K562 (cell line): ENCODE data around the gene B3GALT4. TPM values are rescaled to one million over a fixed set of nuclear protein-coding genes. Genes with fewer than 3 reads are reported as not detected.

Experiments used
- ARHGAP35 ChIP-seq: fragments of 450-650 bp; IDR thresholded peaks from 2 replicates; pipeline ENCODE4 v1.6.1; 2018; ENCODE audit not compliant: partially characterized antibody
- CEBPB ChIP-seq: fragments of 450-650 bp; IDR thresholded peaks from 2 replicates; pipeline ENCODE4 v1.6.1; 2016; ENCODE audit warnings: missing genetic modification characterization, missing compliant biosample characterization
- CHCHD3 ChIP-seq: fragments of 250-450 bp; sonication (Bioruptor Pico); IDR thresholded peaks from 2 replicates; pipeline ENCODE4 v2.1.2; 2022; ENCODE audit warnings: mild to moderate bottlenecking
- DDX20 ChIP-seq: fragments of 450-650 bp; IDR thresholded peaks from 2 replicates; pipeline ENCODE4 v1.6.1; 2016; ENCODE audit warnings: missing genetic modification characterization, low read depth, mild to moderate bottlenecking, missing compliant biosample characterization, moderate library complexity
- DPF2 ChIP-seq: fragments of 450-650 bp; IDR thresholded peaks from 2 replicates; pipeline ENCODE4 v1.6.1; 2016
- ESRRA ChIP-seq: fragments of 450-650 bp; IDR thresholded peaks from 2 replicates; pipeline ENCODE4 v1.6.1; 2014; ENCODE audit warnings: low read depth, mild to moderate bottlenecking, moderate library complexity, borderline replicate concordance
- FOXJ3 ChIP-seq: sonication (generic); formaldehyde crosslinking; IDR thresholded peaks from 2 replicates; pipeline ENCODE4 v1.4.0; 2020; ENCODE audit warnings: mild to moderate bottlenecking, missing genetic modification reagents
- HDAC1 ChIP-seq, 2 experiments: fragments of 450-650 bp; IDR thresholded peaks; 2 replicates each; pipeline ENCODE4 v1.6.1; 2016 to 2017; ENCODE audit warnings: inconsistent platforms in 1 of 2, mild to moderate bottlenecking in 1 of 2, moderate library complexity in 1 of 2
- HMG20A ChIP-seq: fragments of 450-650 bp; formaldehyde crosslinking; conservative IDR thresholded peaks from 2 replicates; pipeline ENCODE4 v1.4.0; 2020; ENCODE audit warnings: mild to moderate bottlenecking, mixed read lengths
- IFI16 ChIP-seq: fragments of 250-450 bp; sonication (Bioruptor Pico); IDR thresholded peaks from 2 replicates; pipeline ENCODE4 v2.1.2; 2022; ENCODE audit warnings: mild to moderate bottlenecking, inconsistent platforms
- KAT2B ChIP-seq: IDR thresholded peaks from one replicate; pipeline ENCODE4 v1.6.1; 2012; ENCODE audit warnings: low read depth, mild to moderate bottlenecking, control low read depth, inconsistent platforms, low read length, moderate library complexity
- LARP7 ChIP-seq: fragments of 450-650 bp; IDR thresholded peaks from 2 replicates; pipeline ENCODE4 v1.6.1; 2016
- MAFG ChIP-seq: fragments of 450-650 bp; conservative IDR thresholded peaks from 2 replicates; pipeline ENCODE4 v1.6.1; 2016; ENCODE audit warnings: missing genetic modification characterization, missing compliant biosample characterization
- MTF1 ChIP-seq: fragments of 250-450 bp; sonication (Bioruptor Pico); IDR thresholded peaks from 2 replicates; pipeline ENCODE4 v1.9.0; 2021; ENCODE audit warnings: moderate library complexity, mild to moderate bottlenecking, inconsistent platforms, borderline replicate concordance
- MYC ChIP-seq, 2 experiments: fragments of 250-450 bp in 1 of 2; sonication (Bioruptor Pico) in 1 of 2; IDR thresholded peaks; 2 replicates each; pipeline versions ENCODE4 v1.5.1 to v1.6.1; 2012 to 2021; ENCODE audit warnings: low read depth in 2 of 2, borderline replicate concordance in 1 of 2, improper control_type of control experiment in 1 of 2, low read length in 1 of 2, mild to moderate bottlenecking in 1 of 2, moderate library complexity in 1 of 2
- MYNN ChIP-seq, 2 experiments: sonication (generic); formaldehyde crosslinking in 1 of 2; IDR thresholded peaks; 2 replicates each; pipeline versions ENCODE4 v1.5.0 to v1.6.1; 2016 to 2020; ENCODE audit warnings: antibody characterized with exemption in 1 of 2, missing genetic modification reagents in 1 of 2
- NCOR1 ChIP-seq: fragments of 450-650 bp; IDR thresholded peaks from 2 replicates; pipeline ENCODE4 v1.6.1; 2016; ENCODE audit warnings: mild to moderate bottlenecking, moderate library complexity
- SMAD1 ChIP-seq: fragments of 150-350 bp; IDR thresholded peaks from 2 replicates; pipeline ENCODE4 v1.6.1; 2014; ENCODE audit warnings: low read length, low read depth; ENCODE audit not compliant: partially characterized antibody
- ZNF561 ChIP-seq: fragments of 450-650 bp; formaldehyde crosslinking; conservative IDR thresholded peaks from 2 replicates; pipeline ENCODE4 v1.4.0; 2020; ENCODE audit warnings: mild to moderate bottlenecking, moderate library complexity
- polyA plus RNA-seq, 8 experiments: library from polyadenylated mRNA; depleted of rRNA in 4 of 8; stranded (reverse) in 5 of 8; unstranded in 3 of 8; fragments of >200 nt; fragmentation: Nextera tagmentation in 2 of 8; fragmentation: Illumina TruSeq in 1 of 8; extraction: Ambion mirVana in 2 of 8; extraction: Trizol in 1 of 8; gene quantifications; 2 replicates each; pipeline versions ENCODE4 v1.2.1 to v1.2.3, GENCODE V29; 2011 to 2014; ENCODE audit warnings: inconsistent platforms in 1 of 8, missing spikeins in 1 of 8
- total RNA-seq, 7 experiments: library from RNA; depleted of rRNA in 6 of 7; stranded (reverse); fragments of >200 nt in 6 of 7; fragmentation: Illumina TruSeq in 2 of 7; extraction: Trizol in 2 of 7; gene quantifications; 2 replicates each; pipeline versions ENCODE4 v1.2.1 to v1.2.3, GENCODE V29; 2011 to 2021; ENCODE audit warnings: low replicate concordance in 1 of 7
- TF ChIP-seq, protein P1 (sequence below): IDR thresholded peaks from 2 replicates; pipeline ENCODE4 v1.6.1; 2016; ENCODE audit warnings: missing genetic modification characterization, missing compliant biosample characterization
- TF ChIP-seq, protein P2 (sequence below), 2 experiments: fragments of 150-350 bp in 1 of 2; IDR thresholded peaks; 2 replicates each; pipeline ENCODE4 v1.6.1; 2012 to 2016; ENCODE audit warnings: low read depth in 2 of 2, low read length in 2 of 2, mild to moderate bottlenecking in 1 of 2, moderate library complexity in 1 of 2
- TF ChIP-seq, protein P3 (sequence below): fragments of 150-350 bp; conservative IDR thresholded peaks from 2 replicates; pipeline ENCODE4 v1.6.1; 2014; ENCODE audit warnings: low read length

B3GALT4 gene
- total and polyA plus RNA-seq, 9 of the 15 experiments (the other 6 are each of a cell fraction or from before 2014, with no cell fraction given): 0.11 to 1.3 (median 0.53) TPM; not detected in 1

DNA sequence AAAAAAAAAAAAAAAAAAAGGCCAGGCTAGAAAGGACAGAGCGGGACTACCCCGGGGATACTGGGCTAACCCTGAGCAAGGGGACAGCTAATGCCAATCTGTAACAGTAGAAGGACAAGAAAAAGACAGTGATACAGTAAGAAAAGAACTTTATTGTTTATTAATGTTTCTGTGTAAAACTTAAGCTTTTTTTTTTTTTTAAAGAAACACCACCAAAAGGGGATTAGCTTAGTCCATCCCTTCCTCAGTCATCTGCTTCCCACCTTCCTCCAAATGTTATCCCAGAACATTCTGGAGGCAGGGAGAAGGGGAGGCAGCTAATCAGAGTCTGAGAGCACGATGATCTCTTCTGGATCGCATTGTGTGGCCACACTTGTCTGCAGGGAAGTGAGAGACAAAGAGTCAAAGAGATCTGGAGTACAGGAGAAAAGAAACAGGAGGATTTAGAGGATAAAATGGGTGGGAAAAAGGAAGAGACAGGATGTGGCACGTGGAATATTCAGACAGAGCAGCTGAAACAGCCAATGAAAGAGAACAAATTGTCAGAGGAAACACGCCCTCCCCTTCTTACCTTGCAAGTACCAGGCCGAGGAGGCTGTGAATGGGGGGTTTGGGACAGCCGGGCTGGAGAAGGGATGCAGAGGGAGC, 41.6 kb downstream of the B3GALT4 start (continued):
- TF ChIP-seq MYNN (IDR thresholded peaks at IDR 0.05) (no peak), MYNN (CRISPR knock-in tag; IDR thresholded peaks at IDR 0.05) (no peak), LARP7 (0 out of 2 replicates have a peak, but pooled peaks have one; percentile 37), SMAD1 (no peak), MTF1 (no peak), ZNF561 (CRISPR knock-in tag) (no peak), MYC (IDR thresholded peaks at IDR 0.05; ENCODE audit: low read depth, low read length) (no peak), MYC (CRISPR knock-in tag; IDR thresholded peaks at IDR 0.05; ENCODE audit: borderline replicate concordance, low read depth) (no peak), ESRRA (no peak), DPF2 (no peak), IFI16 (CRISPR knock-in tag) (no peak), MAFG (tag) (no peak), FOXJ3 (CRISPR knock-in tag) (no peak), ARHGAP35 (no peak), HDAC1 (IDR thresholded peaks at IDR 0.05) (0 out of 4 replicates have a peak, but pooled peaks of 1 of the 2 experiments have one; percentile 4), HMG20A (CRISPR knock-in tag) (no peak), DDX20 (no peak), KAT2B (no peak), NCOR1 (no peak), CHCHD3 (no peak), CEBPB (no peak)
- TF ChIP-seq, protein P1, sequence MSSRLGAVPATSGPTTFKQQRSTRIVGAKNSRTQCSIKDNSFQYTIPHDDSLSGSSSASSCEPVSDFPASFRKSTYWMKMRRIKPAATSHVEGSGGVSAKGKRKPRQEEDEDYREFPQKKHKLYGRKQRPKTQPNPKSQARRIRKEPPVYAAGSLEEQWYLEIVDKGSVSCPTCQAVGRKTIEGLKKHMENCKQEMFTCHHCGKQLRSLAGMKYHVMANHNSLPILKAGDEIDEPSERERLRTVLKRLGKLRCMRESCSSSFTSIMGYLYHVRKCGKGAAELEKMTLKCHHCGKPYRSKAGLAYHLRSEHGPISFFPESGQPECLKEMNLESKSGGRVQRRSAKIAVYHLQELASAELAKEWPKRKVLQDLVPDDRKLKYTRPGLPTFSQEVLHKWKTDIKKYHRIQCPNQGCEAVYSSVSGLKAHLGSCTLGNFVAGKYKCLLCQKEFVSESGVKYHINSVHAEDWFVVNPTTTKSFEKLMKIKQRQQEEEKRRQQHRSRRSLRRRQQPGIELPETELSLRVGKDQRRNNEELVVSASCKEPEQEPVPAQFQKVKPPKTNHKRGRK (tag): peak; percentile 69
- TF ChIP-seq, protein P2, sequence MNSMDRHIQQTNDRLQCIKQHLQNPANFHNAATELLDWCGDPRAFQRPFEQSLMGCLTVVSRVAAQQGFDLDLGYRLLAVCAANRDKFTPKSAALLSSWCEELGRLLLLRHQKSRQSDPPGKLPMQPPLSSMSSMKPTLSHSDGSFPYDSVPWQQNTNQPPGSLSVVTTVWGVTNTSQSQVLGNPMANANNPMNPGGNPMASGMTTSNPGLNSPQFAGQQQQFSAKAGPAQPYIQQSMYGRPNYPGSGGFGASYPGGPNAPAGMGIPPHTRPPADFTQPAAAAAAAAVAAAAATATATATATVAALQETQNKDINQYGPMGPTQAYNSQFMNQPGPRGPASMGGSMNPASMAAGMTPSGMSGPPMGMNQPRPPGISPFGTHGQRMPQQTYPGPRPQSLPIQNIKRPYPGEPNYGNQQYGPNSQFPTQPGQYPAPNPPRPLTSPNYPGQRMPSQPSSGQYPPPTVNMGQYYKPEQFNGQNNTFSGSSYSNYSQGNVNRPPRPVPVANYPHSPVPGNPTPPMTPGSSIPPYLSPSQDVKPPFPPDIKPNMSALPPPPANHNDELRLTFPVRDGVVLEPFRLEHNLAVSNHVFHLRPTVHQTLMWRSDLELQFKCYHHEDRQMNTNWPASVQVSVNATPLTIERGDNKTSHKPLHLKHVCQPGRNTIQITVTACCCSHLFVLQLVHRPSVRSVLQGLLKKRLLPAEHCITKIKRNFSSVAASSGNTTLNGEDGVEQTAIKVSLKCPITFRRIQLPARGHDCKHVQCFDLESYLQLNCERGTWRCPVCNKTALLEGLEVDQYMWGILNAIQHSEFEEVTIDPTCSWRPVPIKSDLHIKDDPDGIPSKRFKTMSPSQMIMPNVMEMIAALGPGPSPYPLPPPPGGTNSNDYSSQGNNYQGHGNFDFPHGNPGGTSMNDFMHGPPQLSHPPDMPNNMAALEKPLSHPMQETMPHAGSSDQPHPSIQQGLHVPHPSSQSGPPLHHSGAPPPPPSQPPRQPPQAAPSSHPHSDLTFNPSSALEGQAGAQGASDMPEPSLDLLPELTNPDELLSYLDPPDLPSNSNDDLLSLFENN (IDR thresholded peaks at IDR 0.05; ENCODE audit: low read depth in 2 of 2, low read length in 2 of 2): no peak
- TF ChIP-seq, protein P3, sequence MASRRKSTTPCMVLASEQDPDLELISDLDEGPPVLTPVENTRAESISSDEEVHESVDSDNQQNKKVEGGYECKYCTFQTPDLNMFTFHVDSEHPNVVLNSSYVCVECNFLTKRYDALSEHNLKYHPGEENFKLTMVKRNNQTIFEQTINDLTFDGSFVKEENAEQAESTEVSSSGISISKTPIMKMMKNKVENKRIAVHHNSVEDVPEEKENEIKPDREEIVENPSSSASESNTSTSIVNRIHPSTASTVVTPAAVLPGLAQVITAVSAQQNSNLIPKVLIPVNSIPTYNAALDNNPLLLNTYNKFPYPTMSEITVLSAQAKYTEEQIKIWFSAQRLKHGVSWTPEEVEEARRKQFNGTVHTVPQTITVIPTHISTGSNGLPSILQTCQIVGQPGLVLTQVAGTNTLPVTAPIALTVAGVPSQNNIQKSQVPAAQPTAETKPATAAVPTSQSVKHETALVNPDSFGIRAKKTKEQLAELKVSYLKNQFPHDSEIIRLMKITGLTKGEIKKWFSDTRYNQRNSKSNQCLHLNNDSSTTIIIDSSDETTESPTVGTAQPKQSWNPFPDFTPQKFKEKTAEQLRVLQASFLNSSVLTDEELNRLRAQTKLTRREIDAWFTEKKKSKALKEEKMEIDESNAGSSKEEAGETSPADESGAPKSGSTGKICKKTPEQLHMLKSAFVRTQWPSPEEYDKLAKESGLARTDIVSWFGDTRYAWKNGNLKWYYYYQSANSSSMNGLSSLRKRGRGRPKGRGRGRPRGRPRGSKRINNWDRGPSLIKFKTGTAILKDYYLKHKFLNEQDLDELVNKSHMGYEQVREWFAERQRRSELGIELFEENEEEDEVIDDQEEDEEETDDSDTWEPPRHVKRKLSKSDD: no peak
